Glutamatergic neuron (in vitro differentiated cells): ENCODE data around the gene TMEM250. TPM values are rescaled to one million over a fixed set of nuclear protein-coding genes. Genes with fewer than 3 reads are reported as not detected.
A peak's percentile ranks its signal among the peaks of the same experiment; 100 is the strongest.

Experiments used
- DNase-seq: peaks from one replicate; pipeline ENCODE4 v3.0.0; 2022
- H3K27ac Mint-ChIP-seq: one replicate; pipeline ENCODE4 v1.8.0; 2020; ENCODE audit warnings: mild to moderate bottlenecking, mixed read lengths, inconsistent platforms; ENCODE audit not compliant: unreplicated experiment
- H3K27me3 Mint-ChIP-seq: one replicate; pipeline ENCODE4 v1.8.0; 2020; ENCODE audit warnings: mild to moderate bottlenecking, moderate library complexity, mixed read lengths, inconsistent platforms; ENCODE audit not compliant: unreplicated experiment
- H3K36me3 Mint-ChIP-seq: one replicate; pipeline ENCODE4 v1.8.0; 2020; ENCODE audit warnings: mild to moderate bottlenecking, mixed read lengths, inconsistent platforms; ENCODE audit not compliant: unreplicated experiment
- H3K4me1 Mint-ChIP-seq: one replicate; pipeline ENCODE4 v1.8.0; 2020; ENCODE audit warnings: mild to moderate bottlenecking, low read depth, mixed read lengths, inconsistent platforms; ENCODE audit not compliant: unreplicated experiment
- H3K4me3 Mint-ChIP-seq: one replicate; pipeline ENCODE4 v1.8.0; 2020; ENCODE audit warnings: mild to moderate bottlenecking, mixed read lengths, inconsistent platforms; ENCODE audit not compliant: unreplicated experiment
- H3K9me3 Mint-ChIP-seq: one replicate; pipeline ENCODE4 v1.8.0; 2020; ENCODE audit warnings: mild to moderate bottlenecking, moderate library complexity, mixed read lengths, inconsistent platforms; ENCODE audit not compliant: unreplicated experiment
- CTCF ChIP-seq: fragments of 200-600 bp; sonication (generic); IDR thresholded peaks from one replicate; pipeline ENCODE4 v1.5.0; 2021; ENCODE audit not compliant: partially characterized antibody, unreplicated experiment
- total RNA-seq: library from RNA; stranded (reverse); fragmentation: NEBNext Ultra II Directional; extraction: Animal tissue kit (Norgen Biotek cat#: 25700); gene quantifications from one replicate; pipeline ENCODE4 v1.2.1, GENCODE V29; 2021; ENCODE audit not compliant: unreplicated experiment

Gene TMEM250
- total RNA-seq, 1 donor from 2014 or later, result 16.0 TPM

- DNase-seq, result no peak
- H3K27me3 Mint-ChIP-seq, result peaks cover 7% of the 10 kb centered on the region
Measured at GRCh38 chr9:136132512-136133050, 13.9 kb upstream of the TMEM250 start.

GRCh38 chr9:136131629-136132511 lies 13.2 kb upstream of the TMEM250 start:
- no peak for DNase-seq
- Mint-ChIP-seq H3K27ac (no peak overlapping the region), H3K27me3 (peaks cover 7% of the 10 kb centered on the region), H3K4me1 (no peaks in the 10 kb centered on the region), H3K36me3 (no peaks in the 10 kb centered on the region), H3K9me3 (peaks cover 5% of the 10 kb centered on the region), H3K4me3 (peak overlapping the region; percentile 18)
- TF ChIP-seq CTCF, result no peak

More at GRCh38 chr9:136132512-136133050, 13.9 kb upstream of the TMEM250 start:
- no peak for TF ChIP-seq CTCF
- Mint-ChIP-seq H3K27ac (no peak overlapping the region), H3K9me3 (peaks cover 5% of the 10 kb centered on the region), H3K36me3 (no peaks in the 10 kb centered on the region), H3K4me3 (no peak overlapping the region), H3K4me1 (no peaks in the 10 kb centered on the region)

GRCh38 chr9:136129176-136129575 lies 10.5 kb upstream of the TMEM250 start:
- Mint-ChIP-seq H3K4me3 (no peak overlapping the region), H3K27ac (no peak overlapping the region), H3K36me3 (no peaks in the 10 kb centered on the region), H3K4me1 (no peaks in the 10 kb centered on the region), H3K27me3 (peaks cover 11% of the 10 kb centered on the region), H3K9me3 (peaks cover 3% of the 10 kb centered on the region)
- TF ChIP-seq CTCF, result no peak
- DNase-seq, result no peak

- Mint-ChIP-seq H3K36me3 (no peaks in the 10 kb centered on the region), H3K27ac (no peak overlapping the region), H3K4me3 (no peak overlapping the region), H3K4me1 (no peaks in the 10 kb centered on the region), H3K27me3 (peaks cover 13% of the 10 kb centered on the region), H3K9me3 (peaks cover 2% of the 10 kb centered on the region)
- no peak for DNase-seq
- TF ChIP-seq CTCF, result no peak
Measured at GRCh38 chr9:136128436-136128835, 9.8 kb upstream of the TMEM250 start.

GRCh38 chr9:136127313-136127712 lies 8.6 kb upstream of the TMEM250 start:
- H3K4me1 Mint-ChIP-seq, result no peaks in the 10 kb centered on the region
- peaks cover 2% of the 10 kb centered on the region for H3K9me3 Mint-ChIP-seq
- no peak for TF ChIP-seq CTCF
- peaks cover 15% of the 10 kb centered on the region for H3K27me3 Mint-ChIP-seq
- DNase-seq, result no peak
- H3K4me3 Mint-ChIP-seq, result no peak overlapping the region
- no peaks in the 10 kb centered on the region for H3K36me3 Mint-ChIP-seq
- no peak overlapping the region for H3K27ac Mint-ChIP-seq
